SK-N-SH treated with all-trans-retinoic acid at 6 μM for 48 hours (cell line): ENCODE results near the gene SLC47A2.

Experiments
- ATAC-seq: fragments of 200-7000 bp; cut with Tn5 transposase; 3 replicates; pipeline ENCODE4 v1.9.1; 2020; ENCODE audit warnings: mild to moderate bottlenecking, moderate library complexity
- ARNTL ChIP-seq: fragments of 450-650 bp; formaldehyde crosslinking; IDR thresholded peaks from 2 replicates; pipeline ENCODE4 v1.5.0; 2020; ENCODE audit warnings: low read depth, mild to moderate bottlenecking, moderate library complexity, borderline replicate concordance
- BACH2 ChIP-seq: fragments of 250-450 bp; sonication (Bioruptor Pico); IDR thresholded peaks from 2 replicates; pipeline ENCODE4 v1.9.0; 2021; ENCODE audit warnings: mild to moderate bottlenecking, borderline replicate concordance
- CSDC2 ChIP-seq: fragments of 250-450 bp; sonication (Bioruptor Pico); IDR thresholded peaks from 2 replicates; pipeline ENCODE4 v1.5.0; 2020; ENCODE audit warnings: mild to moderate bottlenecking, moderate library complexity
- ESRRG ChIP-seq: fragments of 250-450 bp; sonication (Bioruptor Pico); IDR thresholded peaks from 2 replicates; pipeline ENCODE4 v1.6.1; 2021; ENCODE audit warnings: mild to moderate bottlenecking
- GLIS3 ChIP-seq: fragments of 250-450 bp; sonication (Bioruptor Pico); IDR thresholded peaks from 2 replicates; pipeline ENCODE4 v1.5.0; 2020; ENCODE audit warnings: mild to moderate bottlenecking, moderate library complexity
- ISL1 ChIP-seq: fragments of 250-450 bp; sonication (Bioruptor Pico); IDR thresholded peaks from 2 replicates; pipeline ENCODE4 v2.1.2; 2022; ENCODE audit warnings: mild to moderate bottlenecking, moderate library complexity
- OSR1 ChIP-seq: fragments of 250-450 bp; sonication (Bioruptor Pico); IDR thresholded peaks from 2 replicates; pipeline ENCODE4 v1.8.0; 2022; ENCODE audit warnings: moderate library complexity, mild to moderate bottlenecking, inconsistent platforms
- PPARA ChIP-seq: fragments of 250-450 bp; sonication (Bioruptor Pico); IDR thresholded peaks from 2 replicates; pipeline ENCODE4 v1.5.0; 2020; ENCODE audit warnings: mild to moderate bottlenecking, borderline replicate concordance
- TCF4 ChIP-seq: fragments of 250-450 bp; sonication (Bioruptor Pico); IDR thresholded peaks from 2 replicates; pipeline ENCODE4 v1.8.0; 2021; ENCODE audit warnings: mild to moderate bottlenecking, moderate library complexity, borderline replicate concordance
- TOX ChIP-seq: fragments of 250-450 bp; sonication (Bioruptor Pico); IDR thresholded peaks from 2 replicates; pipeline ENCODE4 v1.8.0; 2021; ENCODE audit warnings: mild to moderate bottlenecking, moderate library complexity, borderline replicate concordance
- ZC3H10 ChIP-seq: fragments of 250-450 bp; sonication (Bioruptor Pico); IDR thresholded peaks from 2 replicates; pipeline ENCODE4 v1.5.1; 2021; ENCODE audit warnings: mild to moderate bottlenecking, moderate library complexity
- ZFP3 ChIP-seq: fragments of 250-450 bp; sonication (Bioruptor Pico); IDR thresholded peaks from 2 replicates; pipeline ENCODE4 v1.5.0; 2020; ENCODE audit warnings: mild to moderate bottlenecking, moderate library complexity
- ZFP30 ChIP-seq: fragments of 450-650 bp; formaldehyde crosslinking; IDR thresholded peaks from 2 replicates; pipeline ENCODE4 v1.5.0; 2022; ENCODE audit warnings: mild to moderate bottlenecking, moderate library complexity
- ZNF565 ChIP-seq: fragments of 450-650 bp; formaldehyde crosslinking; conservative IDR thresholded peaks from 2 replicates; pipeline ENCODE4 v1.5.0; 2020; ENCODE audit warnings: low read depth, mild to moderate bottlenecking, moderate library complexity
- ZNF8 ChIP-seq: fragments of 450-650 bp; formaldehyde crosslinking; IDR thresholded peaks from 2 replicates; pipeline ENCODE4 v1.5.0; 2020; ENCODE audit warnings: mild to moderate bottlenecking, moderate library complexity
- TF ChIP-seq, protein P1 (sequence below): fragments of 250-450 bp; sonication (Bioruptor Pico); IDR thresholded peaks from 2 replicates; pipeline ENCODE4 v1.5.1; 2020; ENCODE audit warnings: low read depth, mild to moderate bottlenecking, moderate library complexity
- TF ChIP-seq, protein P2 (sequence below): fragments of 250-450 bp; sonication (Bioruptor Pico); IDR thresholded peaks from 2 replicates; pipeline ENCODE4 v1.5.1; 2021; ENCODE audit warnings: mild to moderate bottlenecking, moderate library complexity
- TF ChIP-seq, protein P3 (sequence below): fragments of 250-450 bp; sonication (Bioruptor Pico); IDR thresholded peaks from 2 replicates; pipeline ENCODE4 v1.8.0; 2021; ENCODE audit warnings: low read depth, mild to moderate bottlenecking, moderate library complexity, borderline replicate concordance
- TF ChIP-seq, protein P4 (sequence below): fragments of 250-450 bp; sonication (Bioruptor Pico); IDR thresholded peaks from 2 replicates; pipeline ENCODE4 v1.5.0; 2020; ENCODE audit warnings: mild to moderate bottlenecking, moderate library complexity
- TF ChIP-seq, protein P5 (sequence below): fragments of 250-450 bp; sonication (Bioruptor Pico); IDR thresholded peaks from 2 replicates; pipeline ENCODE4 v1.8.0; 2020; ENCODE audit warnings: mild to moderate bottlenecking, moderate library complexity, borderline replicate concordance

SLC47A2 gene

DNA sequence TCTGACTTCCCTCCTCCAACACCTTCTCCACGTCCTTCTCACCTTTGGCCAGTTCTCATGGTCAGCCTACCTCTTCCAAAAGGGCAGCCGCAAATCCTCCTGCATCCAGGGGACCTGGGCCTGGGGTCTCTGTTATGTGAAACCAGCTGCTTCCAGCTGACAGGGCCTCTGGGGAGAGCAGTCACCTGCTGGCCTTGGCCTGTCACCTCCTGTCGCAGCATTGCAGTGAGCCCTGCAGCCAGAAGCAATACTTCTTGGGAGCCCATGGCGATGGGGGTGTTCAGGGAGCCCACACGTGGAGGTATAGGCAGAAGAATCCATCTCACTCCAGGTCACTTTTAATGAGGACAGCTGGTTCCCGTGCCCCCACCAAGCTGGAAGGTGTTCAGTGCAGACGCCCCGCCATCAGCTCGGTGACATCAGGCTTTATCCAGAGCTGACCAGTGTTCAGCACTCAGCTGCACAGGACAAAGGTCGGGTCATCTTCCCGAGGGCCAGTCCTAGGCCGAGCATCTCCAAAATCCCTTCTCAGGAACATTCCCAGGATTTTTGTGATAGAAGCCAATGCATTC, 1.7 kb upstream of the SLC47A2 start:
- ATAC-seq: no peak
- TF ChIP-seq ISL1 (no peak), ZFP30 (no peak), TOX (CRISPR knock-in tag) (no peak), GLIS3 (CRISPR knock-in tag) (no peak), ESRRG (CRISPR knock-in tag) (no peak), ZFP3 (CRISPR knock-in tag) (no peak), ZC3H10 (CRISPR knock-in tag) (no peak), TCF4 (CRISPR knock-in tag) (no peak), BACH2 (CRISPR knock-in tag) (no peak)
- TF ChIP-seq, protein P1, sequence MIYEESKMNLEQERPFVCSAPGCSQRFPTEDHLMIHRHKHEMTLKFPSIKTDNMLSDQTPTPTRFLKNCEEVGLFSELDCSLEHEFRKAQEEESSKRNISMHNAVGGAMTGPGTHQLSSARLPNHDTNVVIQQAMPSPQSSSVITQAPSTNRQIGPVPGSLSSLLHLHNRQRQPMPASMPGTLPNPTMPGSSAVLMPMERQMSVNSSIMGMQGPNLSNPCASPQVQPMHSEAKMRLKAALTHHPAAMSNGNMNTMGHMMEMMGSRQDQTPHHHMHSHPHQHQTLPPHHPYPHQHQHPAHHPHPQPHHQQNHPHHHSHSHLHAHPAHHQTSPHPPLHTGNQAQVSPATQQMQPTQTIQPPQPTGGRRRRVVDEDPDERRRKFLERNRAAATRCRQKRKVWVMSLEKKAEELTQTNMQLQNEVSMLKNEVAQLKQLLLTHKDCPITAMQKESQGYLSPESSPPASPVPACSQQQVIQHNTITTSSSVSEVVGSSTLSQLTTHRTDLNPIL: no peak

DNA sequence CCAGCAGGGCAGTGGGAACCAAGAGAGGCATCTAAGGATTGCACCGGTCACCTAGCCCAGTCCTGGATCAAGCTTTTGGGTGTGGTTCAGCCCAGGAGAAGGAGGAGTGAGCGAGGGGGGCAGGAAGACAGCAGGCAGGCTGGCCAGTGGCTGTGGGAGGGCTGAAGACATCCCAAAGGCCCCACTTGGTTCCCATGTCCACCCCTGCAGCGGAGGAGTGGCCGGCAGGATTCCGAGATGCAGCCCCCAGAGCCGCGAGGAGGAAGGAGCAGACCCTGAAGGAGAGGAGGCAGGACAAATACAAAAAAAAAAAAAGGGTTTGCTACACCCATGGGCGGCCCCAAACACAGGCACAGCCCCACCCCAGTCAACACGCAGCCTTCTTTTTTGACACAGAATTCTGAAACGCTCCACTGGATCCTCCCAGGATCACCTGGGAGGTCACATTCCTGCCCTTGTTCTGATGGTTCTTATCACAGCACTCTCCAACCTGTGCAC, 1.1 kb upstream of the SLC47A2 start:
- no peak for ATAC-seq
- TF ChIP-seq, protein P2, sequence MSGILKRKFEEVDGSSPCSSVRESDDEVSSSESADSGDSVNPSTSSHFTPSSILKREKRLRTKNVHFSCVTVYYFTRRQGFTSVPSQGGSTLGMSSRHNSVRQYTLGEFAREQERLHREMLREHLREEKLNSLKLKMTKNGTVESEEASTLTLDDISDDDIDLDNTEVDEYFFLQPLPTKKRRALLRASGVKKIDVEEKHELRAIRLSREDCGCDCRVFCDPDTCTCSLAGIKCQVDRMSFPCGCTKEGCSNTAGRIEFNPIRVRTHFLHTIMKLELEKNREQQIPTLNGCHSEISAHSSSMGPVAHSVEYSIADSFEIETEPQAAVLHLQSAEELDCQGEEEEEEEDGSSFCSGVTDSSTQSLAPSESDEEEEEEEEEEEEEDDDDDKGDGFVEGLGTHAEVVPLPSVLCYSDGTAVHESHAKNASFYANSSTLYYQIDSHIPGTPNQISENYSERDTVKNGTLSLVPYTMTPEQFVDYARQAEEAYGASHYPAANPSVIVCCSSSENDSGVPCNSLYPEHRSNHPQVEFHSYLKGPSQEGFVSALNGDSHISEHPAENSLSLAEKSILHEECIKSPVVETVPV (CRISPR knock-in tag): no peak
- TF ChIP-seq ZC3H10 (CRISPR knock-in tag): no peak
- TF ChIP-seq GLIS3 (CRISPR knock-in tag): no peak
- TF ChIP-seq TCF4 (CRISPR knock-in tag): no peak
- TF ChIP-seq ZFP3 (CRISPR knock-in tag): no peak
- no peak for TF ChIP-seq ARNTL (CRISPR knock-in tag)
- no peak for TF ChIP-seq TOX (CRISPR knock-in tag)
- no peak for TF ChIP-seq ESRRG (CRISPR knock-in tag)
- no peak for TF ChIP-seq PPARA
- no peak for TF ChIP-seq BACH2 (CRISPR knock-in tag)
- no peak for TF ChIP-seq OSR1 (CRISPR knock-in tag)
- TF ChIP-seq, protein P3, sequence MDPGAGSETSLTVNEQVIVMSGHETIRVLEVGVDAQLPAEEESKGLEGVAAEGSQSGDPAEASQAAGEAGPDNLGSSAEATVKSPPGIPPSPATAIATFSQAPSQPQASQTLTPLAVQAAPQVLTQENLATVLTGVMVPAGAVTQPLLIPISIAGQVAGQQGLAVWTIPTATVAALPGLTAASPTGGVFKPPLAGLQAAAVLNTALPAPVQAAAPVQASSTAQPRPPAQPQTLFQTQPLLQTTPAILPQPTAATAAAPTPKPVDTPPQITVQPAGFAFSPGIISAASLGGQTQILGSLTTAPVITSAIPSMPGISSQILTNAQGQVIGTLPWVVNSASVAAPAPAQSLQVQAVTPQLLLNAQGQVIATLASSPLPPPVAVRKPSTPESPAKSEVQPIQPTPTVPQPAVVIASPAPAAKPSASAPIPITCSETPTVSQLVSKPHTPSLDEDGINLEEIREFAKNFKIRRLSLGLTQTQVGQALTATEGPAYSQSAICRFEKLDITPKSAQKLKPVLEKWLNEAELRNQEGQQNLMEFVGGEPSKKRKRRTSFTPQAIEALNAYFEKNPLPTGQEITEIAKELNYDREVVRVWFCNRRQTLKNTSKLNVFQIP (CRISPR knock-in tag): no peak
- no peak for TF ChIP-seq ZNF565 (CRISPR knock-in tag)
- TF ChIP-seq ZNF8 (CRISPR knock-in tag): no peak
- TF ChIP-seq, protein P4, sequence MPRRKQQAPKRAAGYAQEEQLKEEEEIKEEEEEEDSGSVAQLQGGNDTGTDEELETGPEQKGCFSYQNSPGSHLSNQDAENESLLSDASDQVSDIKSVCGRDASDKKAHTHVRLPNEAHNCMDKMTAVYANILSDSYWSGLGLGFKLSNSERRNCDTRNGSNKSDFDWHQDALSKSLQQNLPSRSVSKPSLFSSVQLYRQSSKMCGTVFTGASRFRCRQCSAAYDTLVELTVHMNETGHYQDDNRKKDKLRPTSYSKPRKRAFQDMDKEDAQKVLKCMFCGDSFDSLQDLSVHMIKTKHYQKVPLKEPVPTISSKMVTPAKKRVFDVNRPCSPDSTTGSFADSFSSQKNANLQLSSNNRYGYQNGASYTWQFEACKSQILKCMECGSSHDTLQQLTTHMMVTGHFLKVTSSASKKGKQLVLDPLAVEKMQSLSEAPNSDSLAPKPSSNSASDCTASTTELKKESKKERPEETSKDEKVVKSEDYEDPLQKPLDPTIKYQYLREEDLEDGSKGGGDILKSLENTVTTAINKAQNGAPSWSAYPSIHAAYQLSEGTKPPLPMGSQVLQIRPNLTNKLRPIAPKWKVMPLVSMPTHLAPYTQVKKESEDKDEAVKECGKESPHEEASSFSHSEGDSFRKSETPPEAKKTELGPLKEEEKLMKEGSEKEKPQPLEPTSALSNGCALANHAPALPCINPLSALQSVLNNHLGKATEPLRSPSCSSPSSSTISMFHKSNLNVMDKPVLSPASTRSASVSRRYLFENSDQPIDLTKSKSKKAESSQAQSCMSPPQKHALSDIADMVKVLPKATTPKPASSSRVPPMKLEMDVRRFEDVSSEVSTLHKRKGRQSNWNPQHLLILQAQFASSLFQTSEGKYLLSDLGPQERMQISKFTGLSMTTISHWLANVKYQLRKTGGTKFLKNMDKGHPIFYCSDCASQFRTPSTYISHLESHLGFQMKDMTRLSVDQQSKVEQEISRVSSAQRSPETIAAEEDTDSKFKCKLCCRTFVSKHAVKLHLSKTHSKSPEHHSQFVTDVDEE (CRISPR knock-in tag): no peak

DNA sequence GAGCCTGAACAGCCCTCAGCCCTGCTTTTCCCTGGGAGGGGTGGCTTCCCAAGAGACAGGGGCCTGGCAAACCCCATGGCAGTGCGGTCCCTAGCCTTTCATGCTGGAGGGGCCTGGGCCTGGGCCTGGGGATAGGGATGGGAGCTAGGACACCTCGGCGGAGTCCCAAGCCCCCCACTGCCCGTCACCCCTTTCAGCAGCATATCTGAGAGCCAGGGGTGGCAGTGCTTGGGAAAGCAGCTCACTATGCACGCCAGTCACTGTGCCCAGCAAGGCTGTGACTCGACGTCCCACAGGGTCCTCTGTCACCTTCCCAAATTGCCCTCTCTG, 612 bp upstream of the SLC47A2 start:
- ATAC-seq: no peak
- no peak for TF ChIP-seq ARNTL (CRISPR knock-in tag)
- TF ChIP-seq OSR1 (CRISPR knock-in tag): no peak
- TF ChIP-seq, protein P1: no peak
- TF ChIP-seq, protein P4 (CRISPR knock-in tag): no peak
- TF ChIP-seq CSDC2 (CRISPR knock-in tag): no peak
- no peak for TF ChIP-seq TOX (CRISPR knock-in tag)
- TF ChIP-seq ESRRG (CRISPR knock-in tag): no peak
- no peak for TF ChIP-seq TCF4 (CRISPR knock-in tag)
- TF ChIP-seq, protein P5, sequence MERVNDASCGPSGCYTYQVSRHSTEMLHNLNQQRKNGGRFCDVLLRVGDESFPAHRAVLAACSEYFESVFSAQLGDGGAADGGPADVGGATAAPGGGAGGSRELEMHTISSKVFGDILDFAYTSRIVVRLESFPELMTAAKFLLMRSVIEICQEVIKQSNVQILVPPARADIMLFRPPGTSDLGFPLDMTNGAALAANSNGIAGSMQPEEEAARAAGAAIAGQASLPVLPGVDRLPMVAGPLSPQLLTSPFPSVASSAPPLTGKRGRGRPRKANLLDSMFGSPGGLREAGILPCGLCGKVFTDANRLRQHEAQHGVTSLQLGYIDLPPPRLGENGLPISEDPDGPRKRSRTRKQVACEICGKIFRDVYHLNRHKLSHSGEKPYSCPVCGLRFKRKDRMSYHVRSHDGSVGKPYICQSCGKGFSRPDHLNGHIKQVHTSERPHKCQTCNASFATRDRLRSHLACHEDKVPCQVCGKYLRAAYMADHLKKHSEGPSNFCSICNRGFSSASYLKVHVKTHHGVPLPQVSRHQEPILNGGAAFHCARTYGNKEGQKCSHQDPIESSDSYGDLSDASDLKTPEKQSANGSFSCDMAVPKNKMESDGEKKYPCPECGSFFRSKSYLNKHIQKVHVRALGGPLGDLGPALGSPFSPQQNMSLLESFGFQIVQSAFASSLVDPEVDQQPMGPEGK: no peak
- TF ChIP-seq BACH2 (CRISPR knock-in tag): no peak
- TF ChIP-seq GLIS3 (CRISPR knock-in tag): no peak
- no peak for TF ChIP-seq ZNF8 (CRISPR knock-in tag)
- TF ChIP-seq ZFP3 (CRISPR knock-in tag): no peak
